Psoas muscle (tissue), 8 donors: Measurements from ENCODE around the gene ELFN1. TPM values are rescaled to one million over a fixed set of nuclear protein-coding genes. Genes with fewer than 3 reads are reported as not detected.

Experiments used
- ATAC-seq, 4 donors: fragments of 200-7000 bp; cut with Tn5 transposase; one replicate each; pipeline ENCODE4 v1.9.1; 2020; ENCODE audit warnings: moderate library complexity in 3 of 4, mild to moderate bottlenecking in 2 of 4
- DNase-seq, 2 donors: peaks; one replicate each; pipeline ENCODE4 v3.0.0-alpha.2; 2020
- H3K27ac ChIP-seq: fragments of 200-600 bp; one replicate; pipeline ENCODE4 v1.8.0; 2022
- H3K27me3 ChIP-seq, 3 donors: fragments of 200-600 bp in 1 of 3; one replicate each; pipeline versions ENCODE4 v1.6.1 to v1.8.0; 2013 to 2022; ENCODE audit warnings: low read length in 2 of 3, mild to moderate bottlenecking in 2 of 3, moderate library complexity in 1 of 3; ENCODE audit not compliant: insufficient read depth in 3 of 3
- H3K36me3 ChIP-seq, 2 donors: fragments of 200-600 bp in 1 of 2; one replicate each; pipeline versions ENCODE4 v1.6.1 to v1.8.0; 2013 to 2022; ENCODE audit warnings: low read depth in 1 of 2, mild to moderate bottlenecking in 1 of 2, moderate library complexity in 1 of 2; ENCODE audit not compliant: insufficient read depth in 1 of 2
- H3K4me1 ChIP-seq: fragments of 200-600 bp; one replicate; pipeline ENCODE4 v1.8.0; 2022
- H3K4me3 ChIP-seq: fragments of 200-600 bp; one replicate; pipeline ENCODE4 v1.8.0; 2022; ENCODE audit warnings: mild to moderate bottlenecking
- H3K9me3 ChIP-seq: fragments of 200-600 bp; one replicate; pipeline ENCODE4 v1.8.0; 2022
- CTCF ChIP-seq: fragments of 200-600 bp; IDR thresholded peaks from one replicate; pipeline ENCODE4 v1.8.0; 2022; ENCODE audit warnings: antibody characterized with exemption
- WGBS, 3 donors: extraction: QIAGEN DNeasy Blood & Tissue Kit; methylation state at CpG; one replicate each; pipeline versions ENCODE4 v1.1.6 to v1.1.7; 2013; 5-methylcytosine and 5-hydroxymethylcytosine counted together
- intact Hi-C, 2 donors: fragments of 100-400 bp; cut with DNase I; formaldehyde crosslinking; loops; one replicate each; pipeline versions ENCODE4 v1.11.0 to v1.14.2; 2022
- polyA plus RNA-seq, 3 donors: library from polyadenylated mRNA; stranded (reverse); fragments of 200-250 nt; gene quantifications; one replicate each; pipeline ENCODE4 v1.2.3, GENCODE V29; 2013
- total RNA-seq, 4 donors: library from RNA; stranded (reverse); fragmentation: NEBNext Ultra II Directional in 2 of 4; extraction: Animal tissue kit (Norgen Biotek cat#: 25700) in 2 of 4; gene quantifications; one replicate each; pipeline versions ENCODE4 v1.2.1 to v1.2.4, GENCODE V29; 2021 to 2023
- donor health status: healthy with polysubstance abuse.
- donor health status: DM: no; HTN: no; CAD: no; lungs with moderate emphysema.
- donor health status: Bipolar disorder and iron deficiency.
- donor health status: healthy.
- donor health status: DM: yes; HTN: yes; CAD: no.
- donor health status: DM: no; HTN: no; CAD: no.
- donor health status: DM: no; HTN: no; CAD: no.
- donor health status: DM: yes; HTN: yes; CAD: no.

The ELFN1 gene
- total and polyA plus RNA-seq, 7 donors = 0.11 to 0.87 (median 0.64) TPM

GRCh38 chr7:1753564-1753867 is 83.4 kb downstream of the ELFN1 start:
- intact Hi-C loops = no loop called here
- 75 to 83% (median 80%) methylated on average over 10 of the region's 10 CpGs for WGBS, 3 donors

GRCh38 chr7:1754345-1754908 is 84.3 kb downstream of the ELFN1 start:
- no peak overlapping the region for H3K27ac ChIP-seq
- peaks cover 7% of the 10 kb centered on the region for H3K4me1 ChIP-seq
- no peaks in the 10 kb centered on the region for H3K9me3 ChIP-seq
- intact Hi-C loops = no loop called here
- DNase-seq = no peak
- no peak overlapping the region for H3K4me3 ChIP-seq
- no peaks in the 10 kb centered on the region for H3K36me3 ChIP-seq
- ATAC-seq = no peak
- WGBS, 3 donors = 75 to 82% (median 79%) methylated on average over 5 of the region's 5 CpGs
- no peak for TF ChIP-seq CTCF
- peaks cover 0 to 27% (median 8%) of the 10 kb centered on the region in 3 donors for H3K27me3 ChIP-seq

More at GRCh38 chr7:1753564-1753867, 83.4 kb downstream of the ELFN1 start:
- Histone ChIP-seq H3K27ac (no peak overlapping the region), H3K4me3 (no peak overlapping the region), H3K4me1 (no peaks in the 10 kb centered on the region), H3K9me3 (no peaks in the 10 kb centered on the region), H3K36me3 (no peaks in the 10 kb centered on the region), H3K27me3 (peaks cover 0 to 32% (median 8%) of the 10 kb centered on the region in 3 donors)
- DNase-seq (no peak), ATAC-seq (no peak)
- no peak for TF ChIP-seq CTCF

GRCh38 chr7:1755783-1756625 is 85.9 kb downstream of the ELFN1 start:
- H3K27ac ChIP-seq = no peak overlapping the region
- TF ChIP-seq CTCF = no peak
- no peak for DNase-seq
- H3K9me3 ChIP-seq = no peaks in the 10 kb centered on the region
- H3K27me3 ChIP-seq = peaks cover 0 to 24% (median 0%) of the 10 kb centered on the region in 3 donors
- no peak overlapping the region for H3K4me3 ChIP-seq
- peaks cover 7% of the 10 kb centered on the region for H3K4me1 ChIP-seq
- H3K36me3 ChIP-seq = no peaks in the 10 kb centered on the region
- intact Hi-C loops = loop anchor here (5.0 kb wide), 1 partner anchor 94 kb away; no protein-coding TSS in a partner anchor
- no peak for ATAC-seq
- 59 to 68% (median 61%) methylated on average over 12 of the region's 12 CpGs for WGBS, 3 donors

GRCh38 chr7:1757601-1758000 is 87.5 kb downstream of the ELFN1 start:
- no peak for TF ChIP-seq CTCF
- intact Hi-C loops = loop anchor here (5.0 kb wide), 1 partner anchor 95 kb away; no protein-coding TSS in a partner anchor

More at GRCh38 chr7:1757601-1758000, 87.5 kb downstream of the ELFN1 start:
- H3K36me3 ChIP-seq = no peaks in the 10 kb centered on the region
- H3K9me3 ChIP-seq = no peaks in the 10 kb centered on the region
- DNase-seq = no peak
- H3K4me3 ChIP-seq = no peak overlapping the region
- 58 to 65% (median 60%) methylated on average over 13 of the region's 13 CpGs for WGBS, 3 donors
- H3K27ac ChIP-seq = no peak overlapping the region
- H3K27me3 ChIP-seq = peaks cover 0 to 24% (median 0%) of the 10 kb centered on the region in 3 donors
- H3K4me1 ChIP-seq = peaks cover 7% of the 10 kb centered on the region
- ATAC-seq = no peak
